ENCODE results near the gene KSR2.

GRCh38 chr12:117572755-117573154 is 396.0 kb downstream of the KSR2 start:
- TF ChIP-seq YY1 (IDR thresholded peaks at IDR 0.05; ENCODE audit: insufficient read depth, insufficient read length), result no peak
- TF ChIP-seq ZNF274 (IDR thresholded peaks at IDR 0.05; ENCODE audit: low read depth, low read length), result no peak
